HepG2 (cell line): Measurements from ENCODE around the gene CKAP5. TPM values are rescaled to one million over a fixed set of nuclear protein-coding genes. Genes with fewer than 3 reads are reported as not detected.

Source experiments
- ATAC-seq: fragments of 200-7000 bp; cut with Tn5 transposase; 3 replicates; pipeline ENCODE4 v1.9.1; 2020; ENCODE audit warnings: mild to moderate bottlenecking, moderate library complexity
- BruUV-seq: library from RNA; stranded (reverse); fragments of 400-500 nt; replicated peaks from 2 replicates; lab custom pipeline; 2021; lab: Mats Ljungman, UMichigan
- CTCF ChIA-PET: fragments of 300-600 bp; formaldehyde crosslinking; extraction: SDS; loops from one replicate; lab custom pipeline; 2021; ENCODE audit warnings: low total read pairs, inconsistent platforms, low intra/inter-chr PET ratio; lab: Yijun Ruan, JAX
- POLR2A ChIA-PET: fragments of 350-600 bp; sonication (Branson Sonifier 250); formaldehyde crosslinking; loops from one replicate; lab custom pipeline; 2020; ENCODE audit warnings: antibody characterized with exemption, inconsistent platforms; lab: Yijun Ruan, JAX
- DNase-seq: peaks from one replicate; pipeline ENCODE4 v3.0.0-alpha.2; 2015; ENCODE audit warnings: low spot score
- FAIRE-seq: peaks from 3 replicates; lab custom pipeline; 2011; peaks lifted over from hg19 to GRCh38; lab: Jason Lieb, UNC
- H2AFZ ChIP-seq: one replicate; pipeline ENCODE4 v1.6.1; 2011; ENCODE audit warnings: low read length, inconsistent platforms
- H3K27ac ChIP-seq: fragments of 300-600 bp; 3 replicates; pipeline ENCODE4 v1.8.0; 2011; ENCODE audit warnings: mixed run types, mild to moderate bottlenecking, mixed read lengths, low read length, inconsistent platforms; ENCODE audit not compliant: insufficient read depth; ENCODE audit errors: extremely low read length
- H3K27me3 ChIP-seq, 2 experiments: fragments of 200-600 bp in 1 of 2; 2 replicates in 1 of 2; 3 replicates in 1 of 2; pipeline versions ENCODE4 v1.6.0 to v1.8.0; 2011; ENCODE audit warnings: low read length in 2 of 2, mild to moderate bottlenecking in 2 of 2, moderate library complexity in 2 of 2, inconsistent platforms in 1 of 2; ENCODE audit not compliant: insufficient read depth in 2 of 2, control insufficient read depth in 1 of 2
- H3K36me3 ChIP-seq, 2 experiments: fragments of 200-600 bp in 1 of 2; replicated peaks in 1 of 2; 2 replicates in 1 of 2; 3 replicates in 1 of 2; pipeline versions ENCODE4 v1.5.1 to v1.8.0; 2011; ENCODE audit warnings: low read length in 2 of 2, inconsistent platforms in 1 of 2; ENCODE audit not compliant: insufficient read depth in 2 of 2, control insufficient read depth in 1 of 2
- H3K4me1 ChIP-seq: 2 replicates; pipeline ENCODE4 v1.5.1; 2012; ENCODE audit warnings: low read length, inconsistent platforms; ENCODE audit not compliant: insufficient read depth
- H3K4me2 ChIP-seq: 2 replicates; pipeline ENCODE4 v1.6.0; 2011; ENCODE audit warnings: low read depth, low read length, inconsistent platforms
- H3K4me3 ChIP-seq, 3 experiments: fragments of 200-600 bp in 1 of 3; sonication (generic), shearing (Covaris generic) in 1 of 3; replicated peaks in 1 of 3; 2 replicates each; pipeline ENCODE4 v1.5.1; 2011 to 2016; ENCODE audit warnings: low read length in 3 of 3, inconsistent platforms in 2 of 3, low read depth in 2 of 3, mild to moderate bottlenecking in 2 of 3, control low read depth in 1 of 3, mixed read lengths in 1 of 3; ENCODE audit not compliant: insufficient read depth in 1 of 3
- H3K79me2 ChIP-seq: one replicate; pipeline ENCODE4 v1.6.1; 2011; ENCODE audit warnings: low read length, inconsistent platforms; ENCODE audit not compliant: insufficient read depth
- H3K9ac ChIP-seq: 2 replicates; pipeline ENCODE4 v1.6.0; 2011; ENCODE audit warnings: mild to moderate bottlenecking, low read depth, low read length, inconsistent platforms; ENCODE audit not compliant: insufficient read depth
- H3K9me3 ChIP-seq: 2 replicates; pipeline ENCODE4 v1.5.1; 2012; ENCODE audit warnings: mild to moderate bottlenecking, low read length
- H4K20me1 ChIP-seq: 2 replicates; pipeline ENCODE4 v1.6.0; 2011; ENCODE audit warnings: inconsistent platforms, mild to moderate bottlenecking, low read length, moderate library complexity; ENCODE audit not compliant: insufficient read depth
- AKNA ChIP-seq: sonication (generic); formaldehyde crosslinking; IDR thresholded peaks from 2 replicates; pipeline ENCODE4 v1.4.0; 2020; ENCODE audit warnings: missing genetic modification reagents, borderline replicate concordance
- DZIP1 ChIP-seq: sonication (generic); formaldehyde crosslinking; IDR thresholded peaks from 2 replicates; pipeline ENCODE4 v1.5.0; 2020; ENCODE audit warnings: mild to moderate bottlenecking, missing genetic modification reagents
- EP300 ChIP-seq, 3 experiments: sonication (generic) in 1 of 3; formaldehyde crosslinking in 1 of 3; IDR thresholded peaks; 2 replicates each; pipeline versions ENCODE4 v1.5.1 to v1.6.1; 2011 to 2020; ENCODE audit warnings: low read depth in 2 of 3, low read length in 2 of 3, borderline replicate concordance in 1 of 3, improper control_type of control experiment in 1 of 3, mild to moderate bottlenecking in 1 of 3, missing genetic modification reagents in 1 of 3, moderate library complexity in 1 of 3
- MXD1 ChIP-seq: sonication (generic); formaldehyde crosslinking; IDR thresholded peaks from 2 replicates; pipeline ENCODE4 v1.4.0; 2020; ENCODE audit warnings: mild to moderate bottlenecking, missing genetic modification reagents
- NFIC ChIP-seq: IDR thresholded peaks from 2 replicates; pipeline ENCODE4 v1.6.1; 2012; ENCODE audit warnings: mild to moderate bottlenecking, low read length, inconsistent platforms
- TCF7L2 ChIP-seq: IDR thresholded peaks from 2 replicates; pipeline ENCODE4 v1.6.1; 2011; ENCODE audit warnings: mild to moderate bottlenecking, low read depth, low read length, moderate library complexity
- ZBTB26 ChIP-seq: IDR thresholded peaks from 2 replicates; pipeline ENCODE4 v1.6.1; 2016; ENCODE audit warnings: missing compliant biosample characterization, missing genetic modification reagents, borderline replicate concordance
- ZBTB49 ChIP-seq: sonication (generic); formaldehyde crosslinking; IDR thresholded peaks from 2 replicates; pipeline ENCODE4 v1.4.0; 2020; ENCODE audit warnings: missing genetic modification reagents, borderline replicate concordance
- ZFP36L1 ChIP-seq: sonication (generic); formaldehyde crosslinking; IDR thresholded peaks from 2 replicates; pipeline ENCODE4 v1.8.0; 2022; ENCODE audit warnings: mild to moderate bottlenecking, missing genetic modification reagents, moderate library complexity
- ZNF772 ChIP-seq: sonication (generic); formaldehyde crosslinking; IDR thresholded peaks from 2 replicates; pipeline ENCODE4 v1.5.0; 2020; ENCODE audit warnings: mild to moderate bottlenecking, missing genetic modification reagents
- WGBS: methylation state at CpG from one replicate; pipeline ENCODE4 v1.1.6; 2017; ENCODE audit warnings: low lambda C conversion rate; 5-methylcytosine and 5-hydroxymethylcytosine counted together
- in situ Hi-C: cut with HindIII; loops from 2 replicates; pipeline ENCODE4 v1.10.0; 2017; ENCODE audit warnings: low pct_unique_long_range_greater_than_20kb; ENCODE audit not compliant: extremely low pct_ligation_motif_present
- intact Hi-C: fragments of 100-400 bp; cut with micrococcal nuclease; formaldehyde crosslinking; loops from one replicate; pipeline ENCODE4 v1.10.0; 2022; ENCODE audit not compliant: unreplicated experiment
- polyA plus RNA-seq, 8 experiments: library from polyadenylated mRNA; depleted of rRNA in 3 of 8; stranded (reverse) in 7 of 8; unstranded in 1 of 8; fragments of >200 nt; fragmentation: Illumina TruSeq in 4 of 8; extraction: Trizol in 4 of 8; gene quantifications; 2 replicates each; pipeline versions ENCODE4 v1.2.1 to v1.2.3, GENCODE V29; 2011 to 2016; ENCODE audit warnings: low read depth in 4 of 8, missing spikeins in 1 of 8, mixed read lengths in 1 of 8; ENCODE audit not compliant: insufficient read depth in 1 of 8
- total RNA-seq, 5 experiments: library from RNA; depleted of rRNA; stranded (reverse); fragments of >200 nt; fragmentation: Illumina TruSeq; extraction: Trizol; gene quantifications; 2 replicates each; pipeline ENCODE4 v1.2.3, GENCODE V29; 2016; ENCODE audit warnings: low read depth in 1 of 5

CKAP5 gene
- total and polyA plus RNA-seq, 2 of the 13 experiments (the other 11 are each of a cell fraction or from before 2014, with no cell fraction given), result 79.2 to 103 TPM

GRCh38 chr11:46759196-46759595, 86.9 kb downstream of the CKAP5 start:
- no peak overlapping the region for H3K27ac ChIP-seq
- in situ Hi-C loops (no loop called here), intact Hi-C loops (no loop called here)
- H2AFZ ChIP-seq, result no peak overlapping the region
- H3K4me2 ChIP-seq, result no peak overlapping the region
- no peak overlapping the region for H3K9ac ChIP-seq
- peaks cover 35 to 78% of the 10 kb centered on the region in 2 experiments for H3K36me3 ChIP-seq
- ChIA-PET CTCF (no interaction called here), POLR2A (no interaction called here)
- no peak for FAIRE-seq
- WGBS, result 98% methylated on average over 6 of the region's 6 CpGs
- no peak overlapping the region for H3K4me3 ChIP-seq
- H3K79me2 ChIP-seq, result no peaks in the 10 kb centered on the region
- BruUV-seq, result no TSS peak
- DNase-seq, result no peak
- H4K20me1 ChIP-seq, result no peaks in the 10 kb centered on the region
- ATAC-seq, result no peak
- H3K4me1 ChIP-seq, result no peaks in the 10 kb centered on the region
- H3K27me3 ChIP-seq, result no peaks in the 10 kb centered on the region
- H3K9me3 ChIP-seq, result no peaks in the 10 kb centered on the region
- TF ChIP-seq ZNF772 (CRISPR knock-in tag) (no peak), MXD1 (no peak), EP300 (IDR thresholded peaks at IDR 0.05; ENCODE audit: low read depth in 2 of 2, low read length in 2 of 2) (no peak), EP300 (CRISPR knock-in tag; IDR thresholded peaks at IDR 0.05; ENCODE audit: borderline replicate concordance) (no peak), ZFP36L1 (CRISPR knock-in tag) (no peak), DZIP1 (CRISPR knock-in tag) (no peak), AKNA (CRISPR knock-in tag) (no peak), ZBTB26 (CRISPR knock-in tag) (no peak), ZBTB49 (CRISPR knock-in tag) (no peak), NFIC (no peak), TCF7L2 (no peak)
